Measurements from ENCODE around the gene SERPINE2. TPM values are rescaled to one million over a fixed set of nuclear protein-coding genes. Genes with fewer than 3 reads are reported as not detected.

Gene SERPINE2
- total RNA-seq, 4 donors from 2014 or later = 25.5 to 94.5 (median 38.5) TPM

- 86 to 88% methylated on average over 5 of the region's 5 CpGs for WGBS, 2 donors
- Histone ChIP-seq H3K27ac (no peak overlapping the region), H3K36me3 (peaks cover 0 to 6% (median 0%) of the 10 kb centered on the region in 3 donors), H3K4me3 (no peak overlapping the region), H3K9me3 (no peaks in the 10 kb centered on the region), H3K4me1 (no peaks in the 10 kb centered on the region), H3K27me3 (no peaks in the 10 kb centered on the region)
- TF ChIP-seq, protein P1, sequence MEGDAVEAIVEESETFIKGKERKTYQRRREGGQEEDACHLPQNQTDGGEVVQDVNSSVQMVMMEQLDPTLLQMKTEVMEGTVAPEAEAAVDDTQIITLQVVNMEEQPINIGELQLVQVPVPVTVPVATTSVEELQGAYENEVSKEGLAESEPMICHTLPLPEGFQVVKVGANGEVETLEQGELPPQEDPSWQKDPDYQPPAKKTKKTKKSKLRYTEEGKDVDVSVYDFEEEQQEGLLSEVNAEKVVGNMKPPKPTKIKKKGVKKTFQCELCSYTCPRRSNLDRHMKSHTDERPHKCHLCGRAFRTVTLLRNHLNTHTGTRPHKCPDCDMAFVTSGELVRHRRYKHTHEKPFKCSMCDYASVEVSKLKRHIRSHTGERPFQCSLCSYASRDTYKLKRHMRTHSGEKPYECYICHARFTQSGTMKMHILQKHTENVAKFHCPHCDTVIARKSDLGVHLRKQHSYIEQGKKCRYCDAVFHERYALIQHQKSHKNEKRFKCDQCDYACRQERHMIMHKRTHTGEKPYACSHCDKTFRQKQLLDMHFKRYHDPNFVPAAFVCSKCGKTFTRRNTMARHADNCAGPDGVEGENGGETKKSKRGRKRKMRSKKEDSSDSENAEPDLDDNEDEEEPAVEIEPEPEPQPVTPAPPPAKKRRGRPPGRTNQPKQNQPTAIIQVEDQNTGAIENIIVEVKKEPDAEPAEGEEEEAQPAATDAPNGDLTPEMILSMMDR (IDR thresholded peaks at IDR 0.05) = no peak
- DNase-seq (ENCODE audit: low spot score in 2 of 2) = no peak
Observed at GRCh38 chr2:224027931-224028330, 11.2 kb downstream of the SERPINE2 start.

- no peak for DNase-seq (ENCODE audit: low spot score in 2 of 2)
- peaks cover 0 to 6% (median 0%) of the 10 kb centered on the region in 3 donors for H3K36me3 ChIP-seq
- no peak overlapping the region for H3K27ac ChIP-seq
- H3K4me1 ChIP-seq = no peaks in the 10 kb centered on the region
- WGBS, 2 donors = 79 to 80% methylated on average over 5 of the region's 5 CpGs
- no peak overlapping the region for H3K4me3 ChIP-seq
- no peaks in the 10 kb centered on the region for H3K27me3 ChIP-seq
- TF ChIP-seq EP300 (IDR thresholded peaks at IDR 0.05) (no peak), POLR2A (IDR thresholded peaks at IDR 0.05) (no peak)
- TF ChIP-seq, protein P1 (IDR thresholded peaks at IDR 0.05) = no peak
- no peaks in the 10 kb centered on the region for H3K9me3 ChIP-seq
Observed at GRCh38 chr2:224027070-224027469, 12.0 kb downstream of the SERPINE2 start.

- DNase-seq (ENCODE audit: low spot score in 2 of 2) = no peak
- 85 to 87% methylated on average over 7 of the region's 7 CpGs for WGBS, 2 donors
- no peaks in the 10 kb centered on the region for H3K4me1 ChIP-seq
Observed at GRCh38 chr2:224025874-224026273, 13.2 kb downstream of the SERPINE2 start.

DNA sequence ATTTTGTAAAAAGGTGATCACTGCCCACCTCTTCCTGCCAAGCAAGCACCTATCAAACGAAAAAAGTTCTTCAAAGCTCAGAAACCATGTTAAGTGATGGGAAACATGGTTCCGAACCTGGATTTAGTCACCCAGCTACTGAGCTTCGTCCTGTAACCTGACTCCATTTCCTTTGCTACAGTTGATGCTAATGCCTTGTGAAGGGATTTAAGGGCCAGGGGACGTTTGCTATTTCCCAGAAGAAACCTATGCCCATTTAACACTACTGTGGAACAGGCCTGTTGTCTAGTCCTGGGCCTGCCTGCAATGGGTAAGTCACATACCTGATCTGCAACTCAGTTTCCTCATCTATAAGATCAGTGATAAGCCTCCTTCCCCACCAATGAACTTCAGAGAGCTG is 14.8 kb downstream of the SERPINE2 start:
- no peaks in the 10 kb centered on the region for H3K4me1 ChIP-seq
- H3K9me3 ChIP-seq = no peaks in the 10 kb centered on the region
- H3K27ac ChIP-seq = no peak overlapping the region
- no peaks in the 10 kb centered on the region for H3K36me3 ChIP-seq
- H3K4me3 ChIP-seq = no peak overlapping the region
- no peaks in the 10 kb centered on the region for H3K27me3 ChIP-seq
- no peak for DNase-seq (ENCODE audit: low spot score in 2 of 2)
- TF ChIP-seq EP300 (IDR thresholded peaks at IDR 0.05) = no peak
- TF ChIP-seq, protein P1 (IDR thresholded peaks at IDR 0.05) = no peak
- no peak for TF ChIP-seq POLR2A (IDR thresholded peaks at IDR 0.05)
- 68 to 70% methylated on average over 4 of the region's 4 CpGs for WGBS, 2 donors

More at GRCh38 chr2:224025874-224026273, 13.2 kb downstream of the SERPINE2 start:
- H3K9me3 ChIP-seq = no peaks in the 10 kb centered on the region
- H3K4me3 ChIP-seq = no peak overlapping the region
- no peak for TF ChIP-seq POLR2A (IDR thresholded peaks at IDR 0.05)
- TF ChIP-seq, protein P1 (IDR thresholded peaks at IDR 0.05) = no peak
- TF ChIP-seq EP300 (IDR thresholded peaks at IDR 0.05) = no peak
- H3K27ac ChIP-seq = no peak overlapping the region
- H3K36me3 ChIP-seq = no peaks in the 10 kb centered on the region
- H3K27me3 ChIP-seq = no peaks in the 10 kb centered on the region

DNA sequence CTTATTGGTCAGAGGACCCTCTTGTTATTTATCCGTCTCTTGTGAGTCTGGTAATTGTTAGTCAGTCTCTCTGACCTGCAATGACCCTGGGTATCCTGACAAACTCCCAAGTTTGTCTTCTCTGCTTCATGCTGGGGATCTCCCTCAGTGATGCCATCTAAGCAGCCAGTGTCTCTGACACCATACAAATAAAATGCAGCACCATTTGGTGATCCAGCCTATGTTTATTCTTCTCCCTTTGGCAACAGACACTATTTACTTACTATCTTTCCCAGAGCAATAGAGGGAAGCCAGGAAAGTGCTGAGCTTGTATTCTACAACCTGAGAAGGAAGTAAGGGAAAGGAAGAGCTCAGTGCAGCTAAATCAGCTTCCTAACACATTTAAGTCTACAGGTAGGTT is 15.9 kb downstream of the SERPINE2 start:
- Histone ChIP-seq H3K4me3 (no peak overlapping the region), H3K4me1 (no peaks in the 10 kb centered on the region), H3K27me3 (no peaks in the 10 kb centered on the region), H3K36me3 (no peaks in the 10 kb centered on the region), H3K27ac (no peak overlapping the region), H3K9me3 (no peaks in the 10 kb centered on the region)
- DNase-seq (ENCODE audit: low spot score in 2 of 2) = no peak
- WGBS, 2 donors = 74 to 88% methylated on average over 1 of the region's 1 CpG
- no peak for TF ChIP-seq POLR2A (IDR thresholded peaks at IDR 0.05)
- TF ChIP-seq, protein P1 (IDR thresholded peaks at IDR 0.05) = no peak
- no peak for TF ChIP-seq EP300 (IDR thresholded peaks at IDR 0.05)

All from tibial nerve (tissue), 4 donors.